DOHH2 (cell line): ENCODE data around the gene BICDL2.

Experiments
- H3F3A ChIP-seq: fragments of 200-600 bp; sonication (generic), shearing (Covaris generic); 2 replicates; pipeline ENCODE4 v1.6.0; 2016; ENCODE audit warnings: antibody characterized with exemption, mild to moderate bottlenecking; ENCODE audit not compliant: control insufficient read depth, insufficient read depth
- H3K27ac ChIP-seq: fragments of 200-600 bp; sonication (generic); 2 replicates; pipeline ENCODE4 v1.5.1; 2014; ENCODE audit warnings: low read depth, mild to moderate bottlenecking, low read length, moderate library complexity
- H3K27me3 ChIP-seq: fragments of 200-600 bp; sonication (generic); 2 replicates; pipeline ENCODE4 v1.6.1; 2014; ENCODE audit warnings: mild to moderate bottlenecking, low read length, mixed read lengths; ENCODE audit not compliant: control insufficient read depth
- H3K36me3 ChIP-seq: fragments of 200-600 bp; sonication (generic); 2 replicates; pipeline ENCODE4 v1.6.1; 2014; ENCODE audit warnings: mild to moderate bottlenecking, low read length, moderate library complexity, mixed read lengths; ENCODE audit not compliant: control insufficient read depth
- H3K4me1 ChIP-seq: fragments of 200-600 bp; sonication (generic); 2 replicates; pipeline ENCODE4 v1.6.1; 2014; ENCODE audit warnings: mild to moderate bottlenecking, low read length, mixed read lengths; ENCODE audit not compliant: control insufficient read depth
- H3K4me2 ChIP-seq: fragments of 200-600 bp; sonication (generic); 2 replicates; pipeline ENCODE4 v1.6.0; 2014; ENCODE audit warnings: mild to moderate bottlenecking, low read length, moderate library complexity
- H3K4me3 ChIP-seq: fragments of 200-600 bp; sonication (generic); 2 replicates; pipeline ENCODE4 v1.5.1; 2014; ENCODE audit warnings: mild to moderate bottlenecking, low read length, mixed read lengths
- H3K79me2 ChIP-seq: fragments of 200-600 bp; sonication (generic); 2 replicates; pipeline ENCODE4 v1.6.1; 2014; ENCODE audit warnings: mild to moderate bottlenecking, low read length, mixed read lengths; ENCODE audit not compliant: control insufficient read depth
- H3K9me2 ChIP-seq: fragments of 200-600 bp; sonication (generic); replicated peaks from 2 replicates; pipeline ENCODE4 v1.6.1; 2014; ENCODE audit warnings: mild to moderate bottlenecking, low read length, mixed read lengths; ENCODE audit not compliant: control insufficient read depth
- H3K9me3 ChIP-seq: fragments of 200-600 bp; sonication (generic); 2 replicates; pipeline ENCODE4 v1.6.1; 2014; ENCODE audit warnings: antibody characterized with exemption, low read length, mixed read lengths; ENCODE audit not compliant: control insufficient read depth, insufficient read depth
- H4K20me1 ChIP-seq: fragments of 200-600 bp; sonication (generic); 2 replicates; pipeline ENCODE4 v1.6.0; 2014; ENCODE audit warnings: low read depth, mild to moderate bottlenecking, antibody characterized with exemption, low read length, moderate library complexity; ENCODE audit not compliant: control insufficient read depth, insufficient read depth
- EZH2phosphoT487 ChIP-seq: fragments of 200-600 bp; sonication (generic); IDR thresholded peaks from 2 replicates; pipeline ENCODE4 v1.6.1; 2017; ENCODE audit warnings: borderline replicate concordance, mild to moderate bottlenecking, antibody characterized with exemption, low read length, moderate library complexity, mixed read lengths
- TF ChIP-seq, protein P1 (sequence below): fragments of 200-600 bp; sonication (generic); IDR thresholded peaks from one replicate; pipeline ENCODE4 v1.5.1; 2014; ENCODE audit warnings: antibody characterized with exemption, mild to moderate bottlenecking, low read depth, low read length; ENCODE audit not compliant: poor library complexity, severe bottlenecking

The BICDL2 gene

GRCh38 chr16:3044708-3045107 lies 8.0 kb upstream of the BICDL2 start:
- Histone ChIP-seq H3K36me3 (no peaks in the 10 kb centered on the region), H3K27ac (no peak overlapping the region), H3K79me2 (no peaks in the 10 kb centered on the region), H4K20me1 (no peaks in the 10 kb centered on the region), H3K9me2 (no peaks in the 10 kb centered on the region), H3K27me3 (peaks cover 22% of the 10 kb centered on the region), H3K4me2 (peak overlapping the region; percentile 100), H3K4me3 (peak overlapping the region; percentile 90), H3F3A (peaks cover 12% of the 10 kb centered on the region; the same call in 1 of the 2 replicates), H3K9me3 (no peaks in the 10 kb centered on the region), H3K4me1 (peaks cover 22% of the 10 kb centered on the region)
- no peak for TF ChIP-seq EZH2phosphoT487
- TF ChIP-seq, protein P1, sequence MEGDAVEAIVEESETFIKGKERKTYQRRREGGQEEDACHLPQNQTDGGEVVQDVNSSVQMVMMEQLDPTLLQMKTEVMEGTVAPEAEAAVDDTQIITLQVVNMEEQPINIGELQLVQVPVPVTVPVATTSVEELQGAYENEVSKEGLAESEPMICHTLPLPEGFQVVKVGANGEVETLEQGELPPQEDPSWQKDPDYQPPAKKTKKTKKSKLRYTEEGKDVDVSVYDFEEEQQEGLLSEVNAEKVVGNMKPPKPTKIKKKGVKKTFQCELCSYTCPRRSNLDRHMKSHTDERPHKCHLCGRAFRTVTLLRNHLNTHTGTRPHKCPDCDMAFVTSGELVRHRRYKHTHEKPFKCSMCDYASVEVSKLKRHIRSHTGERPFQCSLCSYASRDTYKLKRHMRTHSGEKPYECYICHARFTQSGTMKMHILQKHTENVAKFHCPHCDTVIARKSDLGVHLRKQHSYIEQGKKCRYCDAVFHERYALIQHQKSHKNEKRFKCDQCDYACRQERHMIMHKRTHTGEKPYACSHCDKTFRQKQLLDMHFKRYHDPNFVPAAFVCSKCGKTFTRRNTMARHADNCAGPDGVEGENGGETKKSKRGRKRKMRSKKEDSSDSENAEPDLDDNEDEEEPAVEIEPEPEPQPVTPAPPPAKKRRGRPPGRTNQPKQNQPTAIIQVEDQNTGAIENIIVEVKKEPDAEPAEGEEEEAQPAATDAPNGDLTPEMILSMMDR: no peak

DNA sequence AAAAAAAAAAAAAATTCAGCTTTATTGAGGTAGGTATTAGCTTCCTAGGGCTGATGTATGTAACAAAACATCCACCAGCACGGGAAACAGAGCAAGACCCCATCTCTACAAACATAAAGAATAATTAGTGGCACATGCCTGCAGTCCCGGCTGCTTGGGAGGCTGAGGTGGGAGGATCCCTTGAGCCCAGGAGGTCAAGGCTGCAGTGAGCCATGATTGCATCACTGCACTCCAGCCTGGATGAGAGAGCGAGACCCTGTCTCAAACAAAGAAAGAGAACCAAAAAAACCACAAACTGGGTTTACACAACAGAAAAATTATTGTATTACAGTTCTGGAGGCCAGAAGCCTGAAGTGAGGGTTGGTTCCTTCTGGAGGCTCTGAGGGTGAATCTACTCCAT lies 5.6 kb upstream of the BICDL2 start:
- Histone ChIP-seq H3K36me3 (no peaks in the 10 kb centered on the region), H3K9me3 (no peaks in the 10 kb centered on the region), H3K9me2 (no peaks in the 10 kb centered on the region), H3K27ac (no peak overlapping the region), H3K4me2 (no peak overlapping the region), H3K4me3 (no peak overlapping the region), H3K4me1 (peaks cover 22% of the 10 kb centered on the region), H3K79me2 (no peaks in the 10 kb centered on the region), H3K27me3 (peaks cover 38% of the 10 kb centered on the region), H4K20me1 (no peaks in the 10 kb centered on the region), H3F3A (peaks cover 6% of the 10 kb centered on the region; the same call in 1 of the 2 replicates)
- no peak for TF ChIP-seq EZH2phosphoT487
- TF ChIP-seq, protein P1: no peak

DNA sequence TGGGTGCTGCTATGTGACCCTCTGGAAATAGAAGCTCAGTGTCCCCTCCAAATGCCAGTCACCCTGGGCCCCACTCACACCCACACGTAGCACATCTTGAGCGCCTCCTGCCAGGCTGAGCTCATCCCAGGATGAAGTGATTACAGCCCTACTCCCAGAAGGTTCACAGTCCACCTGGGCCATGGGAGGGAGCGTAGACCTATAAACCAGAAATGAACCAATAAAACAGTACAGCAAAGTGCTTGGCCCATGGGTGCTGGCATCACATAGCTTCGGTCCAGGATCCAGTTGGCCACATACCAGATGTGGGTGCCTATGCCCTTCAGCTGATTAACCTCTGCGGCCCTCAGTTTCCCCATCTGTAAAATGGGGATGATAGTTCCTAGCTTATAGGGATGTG lies 2.2 kb upstream of the BICDL2 start:
- Histone ChIP-seq H3F3A (no peaks in the 10 kb centered on the region; the same call in 1 of the 2 replicates), H3K9me3 (no peaks in the 10 kb centered on the region), H3K79me2 (no peaks in the 10 kb centered on the region), H3K9me2 (no peaks in the 10 kb centered on the region), H4K20me1 (no peaks in the 10 kb centered on the region), H3K27me3 (peaks cover 52% of the 10 kb centered on the region), H3K4me2 (no peak overlapping the region), H3K27ac (no peak overlapping the region), H3K36me3 (no peaks in the 10 kb centered on the region), H3K4me1 (peaks cover 8% of the 10 kb centered on the region; the same call in 1 of the 2 replicates), H3K4me3 (no peak overlapping the region)
- TF ChIP-seq, protein P1: no peak
- no peak for TF ChIP-seq EZH2phosphoT487
